Tibial nerve (tissue), 4 donors: Measurements from ENCODE around the gene PRKG1.

ENCODE experiments used
- CTCF ChIP-seq, 5 experiments: fragments of 200-600 bp in 3 of 5; fragments of 450-650 bp in 2 of 5; sonication (generic) in 3 of 5; IDR thresholded peaks; one replicate each; pipeline ENCODE4 v1.5.1; 2016 to 2019; ENCODE audit warnings: antibody characterized with exemption in 5 of 5, mild to moderate bottlenecking in 3 of 5, moderate library complexity in 2 of 5
- EP300 ChIP-seq, 2 donors: sonication (generic); formaldehyde crosslinking; IDR thresholded peaks; one replicate each; pipeline ENCODE4 v1.6.1; 2017; ENCODE audit warnings: antibody characterized with exemption in 2 of 2, mild to moderate bottlenecking in 1 of 2

- TF ChIP-seq CTCF (IDR thresholded peaks at IDR 0.05): no peak
- TF ChIP-seq EP300 (IDR thresholded peaks at IDR 0.05): no peak
Observed at GRCh38 chr10:51699145-51699474, 624.8 kb downstream of the PRKG1 start.
